Measurements from ENCODE around the gene DIAPH3.

DIAPH3 gene

GRCh38 chr13:60019119-60019993, 144.4 kb downstream of the DIAPH3 start:
- no peak for DNase-seq (ENCODE audit: low spot score)

DNA sequence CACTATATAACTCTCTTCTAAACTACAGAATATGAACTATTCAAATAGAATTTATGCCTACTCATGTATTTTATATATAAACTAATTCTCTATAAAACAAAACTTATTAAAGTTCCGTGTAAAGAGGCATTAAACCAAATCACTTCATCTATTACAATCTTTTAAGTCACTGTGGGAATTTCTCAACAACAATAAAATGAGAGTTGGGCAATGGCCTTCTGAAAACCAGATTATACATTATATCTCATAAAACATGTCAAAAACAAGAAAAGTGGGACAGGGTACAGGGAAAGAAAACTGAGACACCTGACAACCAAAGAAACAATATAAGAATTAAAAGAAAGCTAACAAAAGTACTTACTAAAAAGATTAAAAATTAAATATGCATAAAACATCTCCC, 145.2 kb downstream of the DIAPH3 start:
- no peak for DNase-seq (ENCODE audit: low spot score)

DNA sequence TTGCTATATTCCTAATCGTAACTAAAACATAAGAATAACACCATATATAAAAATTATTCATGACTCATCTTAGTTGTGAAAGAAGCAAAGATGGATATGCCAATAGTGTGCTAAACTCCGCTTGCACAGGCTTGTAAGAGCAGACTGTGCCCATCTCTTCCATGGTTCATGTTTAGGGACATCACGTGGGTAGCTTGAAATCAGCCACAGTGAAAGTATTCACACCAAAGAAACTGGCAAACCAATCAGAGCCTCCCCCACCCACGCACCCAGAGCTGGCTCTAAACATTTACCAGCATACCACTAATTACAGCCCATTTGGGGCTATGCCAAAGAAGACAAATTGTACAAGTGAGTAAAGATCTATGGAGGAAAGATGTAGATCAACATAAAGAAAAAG, 147.5 kb downstream of the DIAPH3 start:
- no peak for DNase-seq (ENCODE audit: low spot score)

DNA sequence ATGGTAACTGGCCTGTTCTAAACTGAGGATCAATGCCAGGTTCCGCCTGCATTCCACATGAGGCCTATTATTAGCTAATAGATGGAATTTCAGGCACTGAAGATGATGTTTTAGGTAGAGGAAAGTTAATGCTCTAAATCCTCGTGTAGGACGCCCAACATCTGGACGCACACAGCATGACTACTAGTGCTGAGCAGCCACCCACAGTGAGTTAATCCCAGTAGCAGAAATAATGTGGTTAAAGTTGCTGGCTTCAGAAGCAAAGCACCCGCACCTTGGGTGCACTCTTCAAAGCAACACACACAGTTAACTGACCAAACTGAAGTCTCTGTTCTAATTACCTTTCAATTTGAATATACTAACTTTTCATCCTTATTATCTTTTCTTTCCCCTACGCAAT, 150.6 kb downstream of the DIAPH3 start:
- no peak for DNase-seq (ENCODE audit: low spot score)

GRCh38 chr13:60012488-60012887, 151.2 kb downstream of the DIAPH3 start:
- no peak for DNase-seq (ENCODE audit: low spot score)

GRCh38 chr13:60009300-60010253, 154.2 kb downstream of the DIAPH3 start:
- DNase-seq (ENCODE audit: low spot score): no peak

GRCh38 chr13:60001889-60002288, 161.8 kb downstream of the DIAPH3 start:
- DNase-seq (ENCODE audit: low spot score): no peak

- DNase-seq (ENCODE audit: low spot score): no peak
Observed at GRCh38 chr13:60000976-60001375, 162.8 kb downstream of the DIAPH3 start.

- no peak for DNase-seq (ENCODE audit: low spot score)
Observed at GRCh38 chr13:60000081-60000480, 163.6 kb downstream of the DIAPH3 start.

- DNase-seq (ENCODE audit: low spot score): no peak
Observed at GRCh38 chr13:59997976-59998375, 165.8 kb downstream of the DIAPH3 start.

DNA sequence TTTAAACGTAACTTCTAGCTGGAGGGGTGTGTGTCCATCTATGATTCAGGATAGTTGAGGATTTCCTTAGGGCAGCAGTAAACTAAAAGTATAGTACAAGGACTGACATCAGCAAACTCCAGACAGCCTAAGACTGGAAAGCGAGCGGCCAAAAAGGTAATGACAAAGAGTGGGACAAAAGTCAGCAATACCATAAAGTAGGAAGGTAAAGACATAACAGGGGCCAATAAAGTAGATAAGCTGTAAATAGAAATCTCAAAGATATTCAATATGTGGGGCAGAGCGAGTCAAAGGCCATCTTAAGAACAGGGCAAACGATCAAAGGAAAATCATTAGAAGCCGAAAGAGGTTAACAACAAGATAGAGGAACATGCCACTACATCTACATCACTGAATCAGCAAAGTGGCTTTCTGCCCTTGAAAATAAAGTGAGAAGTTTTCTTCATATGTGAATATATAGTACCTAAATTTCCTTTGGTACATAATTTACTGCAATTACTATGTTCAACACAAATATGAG, 167.2 kb downstream of the DIAPH3 start:
- no peak for DNase-seq (ENCODE audit: low spot score)

GRCh38 chr13:59991395-59991794, 172.3 kb downstream of the DIAPH3 start:
- DNase-seq (ENCODE audit: low spot score): no peak

- no peak for DNase-seq (ENCODE audit: low spot score)
Observed at GRCh38 chr13:59982631-59983382, 180.9 kb downstream of the DIAPH3 start.

- no peak for DNase-seq (ENCODE audit: low spot score)
Observed at GRCh38 chr13:59979589-59979988, 184.1 kb downstream of the DIAPH3 start.

DNA sequence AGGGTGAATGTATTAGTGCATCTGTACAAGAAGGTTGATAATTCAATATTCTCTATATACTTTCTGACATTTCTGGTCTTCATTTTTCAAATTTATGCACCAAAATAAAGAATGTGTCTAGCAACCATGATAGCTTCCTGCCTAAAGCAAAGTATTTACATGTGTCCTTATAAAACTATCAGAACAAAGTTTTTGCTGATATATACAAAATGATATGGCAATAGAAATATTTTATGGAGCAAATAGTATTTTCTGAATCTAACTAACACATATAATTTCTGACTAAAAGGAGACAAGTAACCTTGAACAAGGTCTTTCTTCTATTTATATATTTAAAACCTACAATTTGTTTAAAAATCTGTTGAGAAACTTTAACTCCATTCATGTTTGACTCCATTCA, 184.9 kb downstream of the DIAPH3 start:
- no peak for DNase-seq (ENCODE audit: low spot score)

GRCh38 chr13:59976856-59977255, 186.9 kb downstream of the DIAPH3 start:
- DNase-seq (ENCODE audit: low spot score): no peak

GRCh38 chr13:59975807-59976435, 187.8 kb downstream of the DIAPH3 start:
- no peak for DNase-seq (ENCODE audit: low spot score)

DNA sequence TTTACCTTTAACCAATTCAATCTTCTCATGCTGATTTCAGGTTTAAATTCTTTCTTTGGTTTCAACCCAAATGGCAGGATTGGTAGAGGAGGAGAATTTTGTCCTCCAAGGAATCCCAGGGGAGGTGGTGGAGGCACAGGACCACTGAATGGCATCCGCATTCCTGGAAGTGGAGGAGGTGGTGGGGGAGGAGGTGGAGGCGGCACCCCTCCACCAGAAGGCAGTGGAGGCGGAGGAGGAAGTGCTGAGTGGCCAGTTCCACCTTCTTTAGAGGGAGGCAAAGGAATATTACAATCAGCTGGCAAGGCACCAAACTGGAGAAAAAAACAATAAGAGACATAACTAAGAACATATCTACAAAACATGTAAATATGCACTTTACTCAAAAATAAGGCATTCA, 192.9 kb downstream of the DIAPH3 start:
- no peak for DNase-seq (ENCODE audit: low spot score)

- no peak for DNase-seq (ENCODE audit: low spot score)
Observed at GRCh38 chr13:59963827-59964226, 199.9 kb downstream of the DIAPH3 start.

- DNase-seq (ENCODE audit: low spot score): no peak
Observed at GRCh38 chr13:59963383-59963782, 200.3 kb downstream of the DIAPH3 start.

- DNase-seq (ENCODE audit: low spot score): no peak
Observed at GRCh38 chr13:59962343-59962742, 201.4 kb downstream of the DIAPH3 start.

All from cerebellar cortex (tissue), 1 donor.